K562 (cell line): ENCODE results near the gene PDE9A. TPM values are rescaled to one million over a fixed set of nuclear protein-coding genes. Genes with fewer than 3 reads are reported as not detected.
A peak's percentile ranks its signal among the peaks of the same experiment; 100 is the strongest.

Source experiments
- AFF4 ChIP-seq: sonication (generic); formaldehyde crosslinking; IDR thresholded peaks from 2 replicates; pipeline ENCODE4 v1.8.0; 2023; ENCODE audit warnings: mild to moderate bottlenecking, missing genetic modification reagents
- ASH1L ChIP-seq: fragments of 450-650 bp; IDR thresholded peaks from 2 replicates; pipeline ENCODE4 v1.6.1; 2018; ENCODE audit warnings: borderline replicate concordance, mild to moderate bottlenecking, low read depth; ENCODE audit not compliant: partially characterized antibody
- BACH1 ChIP-seq: fragments of 200-800 bp; sonication (Bioruptor generic); IDR thresholded peaks from 2 replicates; pipeline ENCODE4 v1.6.1; 2016; ENCODE audit warnings: missing genetic modification characterization, missing compliant biosample characterization
- BRF1 ChIP-seq: IDR thresholded peaks from 3 replicates; pipeline ENCODE4 v1.6.1; 2011; ENCODE audit warnings: borderline replicate concordance, mild to moderate bottlenecking; ENCODE audit not compliant: insufficient read length; ENCODE audit errors: extremely low read depth
- CEBPZ ChIP-seq: fragments of 150-350 bp; IDR thresholded peaks from 2 replicates; pipeline ENCODE4 v1.6.1; 2014; ENCODE audit warnings: low read depth, mild to moderate bottlenecking, low read length, borderline replicate concordance
- CTCF ChIP-seq, 3 experiments: IDR thresholded peaks in 2 of 3; conservative IDR thresholded peaks in 1 of 3; 2 replicates each; pipeline ENCODE4 v1.5.1; 2011 to 2012; ENCODE audit warnings: low read length in 3 of 3, mild to moderate bottlenecking in 3 of 3, control low read depth in 2 of 3, improper control_type of control experiment in 1 of 3, inconsistent platforms in 1 of 3, low read depth in 1 of 3, mixed read lengths in 1 of 3, moderate library complexity in 1 of 3; ENCODE audit not compliant: insufficient read depth in 2 of 3
- MAFK ChIP-seq: IDR thresholded peaks from 2 replicates; pipeline ENCODE4 v1.6.1; 2011; ENCODE audit warnings: low read length, improper control_type of control experiment
- MTA1 ChIP-seq: fragments of 450-650 bp; IDR thresholded peaks from 2 replicates; pipeline ENCODE4 v1.6.1; 2017; ENCODE audit warnings: borderline replicate concordance
- RHOXF2B ChIP-seq: fragments of 250-450 bp; sonication (Bioruptor Pico); conservative IDR thresholded peaks from 2 replicates; pipeline ENCODE4 v1.5.1; 2021
- SMAD2 ChIP-seq: fragments of 150-350 bp; IDR thresholded peaks from 2 replicates; pipeline ENCODE4 v1.6.1; 2014; ENCODE audit warnings: low read depth, mild to moderate bottlenecking, low read length
- TAL1 ChIP-seq: fragments of 450-650 bp; IDR thresholded peaks from 2 replicates; pipeline ENCODE4 v1.6.1; 2016; ENCODE audit warnings: mild to moderate bottlenecking
- TCF3 ChIP-seq: sonication (generic); formaldehyde crosslinking; IDR thresholded peaks from 2 replicates; pipeline ENCODE4 v1.4.0; 2020; ENCODE audit warnings: mild to moderate bottlenecking, missing genetic modification reagents
- THRA ChIP-seq: fragments of 450-650 bp; IDR thresholded peaks from 2 replicates; pipeline ENCODE4 v1.6.1; 2017; ENCODE audit warnings: mild to moderate bottlenecking, moderate library complexity
- ZNF282 ChIP-seq: sonication (generic); formaldehyde crosslinking; IDR thresholded peaks from 2 replicates; pipeline ENCODE4 v1.8.1; 2023; ENCODE audit warnings: missing genetic modification reagents
- polyA plus RNA-seq, 8 experiments: library from polyadenylated mRNA; depleted of rRNA in 4 of 8; stranded (reverse) in 5 of 8; unstranded in 3 of 8; fragments of >200 nt; fragmentation: Nextera tagmentation in 2 of 8; fragmentation: Illumina TruSeq in 1 of 8; extraction: Ambion mirVana in 2 of 8; extraction: Trizol in 1 of 8; gene quantifications; 2 replicates each; pipeline versions ENCODE4 v1.2.1 to v1.2.3, GENCODE V29; 2011 to 2014; ENCODE audit warnings: inconsistent platforms in 1 of 8, missing spikeins in 1 of 8
- total RNA-seq, 7 experiments: library from RNA; depleted of rRNA in 6 of 7; stranded (reverse); fragments of >200 nt in 6 of 7; fragmentation: Illumina TruSeq in 2 of 7; extraction: Trizol in 2 of 7; gene quantifications; 2 replicates each; pipeline versions ENCODE4 v1.2.1 to v1.2.3, GENCODE V29; 2011 to 2021; ENCODE audit warnings: low replicate concordance in 1 of 7

Gene PDE9A
- total and polyA plus RNA-seq, 9 of the 15 experiments (the other 6 are each of a cell fraction or from before 2014, with no cell fraction given) = 0.07 to 0.27 TPM; not detected in 7

GRCh38 chr21:42698733-42699132 lies 45.3 kb downstream of the PDE9A start (continued):
- TF ChIP-seq AFF4 (CRISPR knock-in tag) (no peak), ASH1L (no peak), MTA1 (no peak), BACH1 (tag) (no peak), MAFK (no peak), RHOXF2B (CRISPR knock-in tag) (no peak), TAL1 (peak; percentile 51), BRF1 (no peak), CTCF (IDR thresholded peaks at IDR 0.05 in 2 of 3, conservative IDR thresholded peaks at IDR 0.05 in 1 of 3; ENCODE audit: insufficient read depth in 2 of 3, low read depth in 1 of 3, low read length in 3 of 3) (no peak), ZNF282 (CRISPR knock-in tag) (no peak), TCF3 (CRISPR knock-in tag) (0 out of 2 replicates have a peak, but pooled peaks have one; percentile 25), CEBPZ (no peak), THRA (no peak), SMAD2 (no peak)
